Fibroblast of skin of right biceps (primary cell): ENCODE data around the gene AK8.
A peak's percentile ranks its signal among the peaks of the same experiment; 100 is the strongest.

Source experiments
- DNase-seq: peaks from one replicate; pipeline ENCODE4 v3.0.0-alpha.2; 2013

The AK8 gene

GRCh38 chr9:132769906-132770769 lies 107.9 kb downstream of the AK8 start:
- peak; percentile 69 for DNase-seq

- DNase-seq, result peak; percentile 71
Measured at GRCh38 chr9:132768932-132769905, 108.9 kb downstream of the AK8 start.

GRCh38 chr9:132763574-132763973 lies 114.5 kb downstream of the AK8 start:
- DNase-seq, result no peak

- no peak for DNase-seq
Measured at GRCh38 chr9:132762896-132763295, 115.2 kb downstream of the AK8 start.

GRCh38 chr9:132761602-132762001 lies 116.5 kb downstream of the AK8 start:
- DNase-seq, result no peak

GRCh38 chr9:132760057-132760456 lies 118.0 kb downstream of the AK8 start:
- no peak for DNase-seq

- DNase-seq, result no peak
Measured at GRCh38 chr9:132757016-132757415, 121.1 kb downstream of the AK8 start.

- no peak for DNase-seq
Measured at GRCh38 chr9:132756214-132756845, 121.8 kb downstream of the AK8 start.

- DNase-seq, result no peak
Measured at GRCh38 chr9:132755096-132755495, 123.0 kb downstream of the AK8 start.

- DNase-seq, result no peak
Measured at GRCh38 chr9:132754236-132754635, 123.8 kb downstream of the AK8 start.

- DNase-seq, result no peak
Measured at GRCh38 chr9:132753593-132753880, 124.5 kb downstream of the AK8 start.

- DNase-seq, result no peak
Measured at GRCh38 chr9:132752877-132753592, 125.0 kb downstream of the AK8 start.

GRCh38 chr9:132750668-132751067 lies 127.4 kb downstream of the AK8 start:
- DNase-seq, result no peak

GRCh38 chr9:132749306-132749705 lies 128.8 kb downstream of the AK8 start:
- no peak for DNase-seq

GRCh38 chr9:132748450-132748849 lies 129.6 kb downstream of the AK8 start:
- DNase-seq, result no peak

- no peak for DNase-seq
Measured at GRCh38 chr9:132745756-132746709, 132.1 kb downstream of the AK8 start.

GRCh38 chr9:132744881-132745755 lies 133.0 kb downstream of the AK8 start:
- no peak for DNase-seq

GRCh38 chr9:132743931-132744479 lies 134.1 kb downstream of the AK8 start:
- no peak for DNase-seq

GRCh38 chr9:132742821-132743311 lies 135.2 kb downstream of the AK8 start:
- no peak for DNase-seq
